ENCODE measurements around the gene PRR16.

DNA sequence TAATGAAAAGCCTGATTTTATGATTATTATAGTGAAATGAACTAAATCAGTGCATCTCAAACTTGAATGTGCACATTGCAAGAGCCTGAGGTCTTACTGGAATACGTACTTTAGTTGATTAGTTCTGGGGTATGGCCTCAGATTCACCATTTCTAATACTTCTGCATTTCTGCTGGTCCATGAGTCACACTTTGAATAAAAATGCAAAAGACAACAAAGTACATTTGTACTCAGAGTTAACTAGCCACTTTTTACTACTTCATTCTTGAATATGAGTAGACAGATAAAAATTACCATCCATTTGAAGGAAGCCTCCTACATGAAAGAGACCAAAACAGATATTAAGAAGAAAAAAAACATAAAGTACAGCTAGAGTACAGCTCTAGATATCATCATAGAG is 27.1 kb upstream of the PRR16 start:
- TF ChIP-seq POLR2A (IDR thresholded peaks at IDR 0.05): no peak
- TF ChIP-seq, protein P1, sequence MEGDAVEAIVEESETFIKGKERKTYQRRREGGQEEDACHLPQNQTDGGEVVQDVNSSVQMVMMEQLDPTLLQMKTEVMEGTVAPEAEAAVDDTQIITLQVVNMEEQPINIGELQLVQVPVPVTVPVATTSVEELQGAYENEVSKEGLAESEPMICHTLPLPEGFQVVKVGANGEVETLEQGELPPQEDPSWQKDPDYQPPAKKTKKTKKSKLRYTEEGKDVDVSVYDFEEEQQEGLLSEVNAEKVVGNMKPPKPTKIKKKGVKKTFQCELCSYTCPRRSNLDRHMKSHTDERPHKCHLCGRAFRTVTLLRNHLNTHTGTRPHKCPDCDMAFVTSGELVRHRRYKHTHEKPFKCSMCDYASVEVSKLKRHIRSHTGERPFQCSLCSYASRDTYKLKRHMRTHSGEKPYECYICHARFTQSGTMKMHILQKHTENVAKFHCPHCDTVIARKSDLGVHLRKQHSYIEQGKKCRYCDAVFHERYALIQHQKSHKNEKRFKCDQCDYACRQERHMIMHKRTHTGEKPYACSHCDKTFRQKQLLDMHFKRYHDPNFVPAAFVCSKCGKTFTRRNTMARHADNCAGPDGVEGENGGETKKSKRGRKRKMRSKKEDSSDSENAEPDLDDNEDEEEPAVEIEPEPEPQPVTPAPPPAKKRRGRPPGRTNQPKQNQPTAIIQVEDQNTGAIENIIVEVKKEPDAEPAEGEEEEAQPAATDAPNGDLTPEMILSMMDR (IDR thresholded peaks at IDR 0.05): no peak
